ENCODE results near the gene STUB1. TPM values are rescaled to one million over a fixed set of nuclear protein-coding genes. Genes with fewer than 3 reads are reported as not detected.
A peak's percentile ranks its signal among the peaks of the same experiment; 100 is the strongest.

The STUB1 gene
- total RNA-seq, 1 donor from 2014 or later = 86.0 TPM

DNA sequence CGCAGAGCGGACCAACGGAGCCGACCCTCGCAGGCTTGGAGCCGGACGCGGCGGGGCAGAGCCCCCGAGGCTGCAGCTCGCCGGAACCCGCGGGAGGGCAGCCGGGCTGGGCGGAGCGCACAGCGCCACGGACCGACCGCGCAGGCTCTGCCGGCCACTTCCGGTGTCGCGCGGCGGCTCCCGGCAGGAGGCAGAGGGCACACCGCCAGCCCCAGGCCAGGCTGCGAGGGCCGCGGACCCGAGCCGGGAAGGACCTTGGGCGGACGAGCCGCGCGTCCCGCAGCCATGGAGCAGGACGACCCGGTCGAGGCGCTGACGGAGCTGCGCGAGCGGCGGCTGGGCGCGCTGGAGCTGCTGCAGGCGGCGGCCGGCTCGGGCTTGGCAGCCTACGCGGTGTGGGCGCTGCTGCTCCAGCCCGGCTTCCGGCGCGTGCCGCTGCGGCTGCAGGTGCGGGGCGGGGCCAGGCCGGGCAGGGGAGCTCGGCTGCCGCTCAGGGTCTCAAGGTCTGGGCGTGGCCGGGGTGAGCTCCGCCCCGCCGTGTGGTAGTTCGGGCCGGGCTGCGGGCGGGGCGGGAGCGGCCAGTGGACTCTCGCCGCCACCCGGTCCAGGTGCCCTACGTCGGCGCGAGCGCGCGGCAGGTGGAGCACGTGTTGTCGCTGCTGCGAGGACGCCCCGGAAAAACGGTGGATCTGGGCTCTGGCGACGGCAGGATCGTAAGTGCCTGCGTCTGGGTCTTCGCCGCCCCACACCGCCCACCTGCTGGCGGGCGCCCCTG, 41.0 kb downstream of the STUB1 start, which contains the start of gene ANTKMT:
Gene ANTKMT, plus strand, starts transcription at position 157 of the 775 bp plus-strand sequence. Its CDS starts 129 bp downstream, at position 286.
- H3K36me3 ChIP-seq = peaks cover 5% of the 10 kb centered on the region
- peak; percentile 89 to 93 for ATAC-seq

DNA sequence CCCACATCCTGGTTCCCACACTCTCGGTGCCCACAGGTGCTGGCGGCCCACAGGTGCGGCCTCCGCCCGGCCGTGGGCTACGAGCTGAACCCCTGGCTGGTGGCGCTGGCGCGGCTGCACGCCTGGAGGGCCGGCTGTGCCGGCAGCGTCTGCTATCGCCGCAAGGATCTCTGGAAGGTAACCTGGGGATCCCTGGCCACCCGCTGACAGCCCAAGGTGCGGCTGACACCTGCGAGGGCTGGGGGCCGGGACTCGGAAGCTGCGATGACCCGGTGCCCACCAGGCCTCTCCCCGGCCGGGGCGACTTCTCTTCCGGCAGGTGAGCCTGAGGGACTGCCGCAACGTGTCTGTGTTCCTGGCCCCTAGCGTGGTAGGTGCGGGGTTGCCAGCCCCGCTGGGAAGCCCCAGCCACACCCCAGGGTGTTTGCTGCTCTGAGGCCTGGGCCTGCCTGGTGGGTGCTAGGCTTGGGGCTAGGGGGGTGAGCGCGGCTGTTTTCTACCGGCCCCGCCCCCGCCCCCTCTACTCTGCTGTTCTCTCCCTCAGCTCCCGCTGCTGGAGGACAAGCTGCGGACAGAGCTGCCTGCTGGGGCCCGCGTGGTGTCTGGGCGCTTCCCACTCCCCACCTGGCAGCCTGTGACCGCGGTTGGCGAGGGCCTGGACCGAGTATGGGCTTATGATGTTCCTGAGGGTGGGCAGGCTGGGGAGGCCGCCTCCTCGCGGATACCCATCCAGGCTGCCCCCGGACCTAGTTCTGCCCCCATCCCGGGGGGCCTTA, 41.7 kb downstream of the STUB1 start:
- intact Hi-C loops (cut with DNase I) = no loop called here
- TF ChIP-seq, protein P1, sequence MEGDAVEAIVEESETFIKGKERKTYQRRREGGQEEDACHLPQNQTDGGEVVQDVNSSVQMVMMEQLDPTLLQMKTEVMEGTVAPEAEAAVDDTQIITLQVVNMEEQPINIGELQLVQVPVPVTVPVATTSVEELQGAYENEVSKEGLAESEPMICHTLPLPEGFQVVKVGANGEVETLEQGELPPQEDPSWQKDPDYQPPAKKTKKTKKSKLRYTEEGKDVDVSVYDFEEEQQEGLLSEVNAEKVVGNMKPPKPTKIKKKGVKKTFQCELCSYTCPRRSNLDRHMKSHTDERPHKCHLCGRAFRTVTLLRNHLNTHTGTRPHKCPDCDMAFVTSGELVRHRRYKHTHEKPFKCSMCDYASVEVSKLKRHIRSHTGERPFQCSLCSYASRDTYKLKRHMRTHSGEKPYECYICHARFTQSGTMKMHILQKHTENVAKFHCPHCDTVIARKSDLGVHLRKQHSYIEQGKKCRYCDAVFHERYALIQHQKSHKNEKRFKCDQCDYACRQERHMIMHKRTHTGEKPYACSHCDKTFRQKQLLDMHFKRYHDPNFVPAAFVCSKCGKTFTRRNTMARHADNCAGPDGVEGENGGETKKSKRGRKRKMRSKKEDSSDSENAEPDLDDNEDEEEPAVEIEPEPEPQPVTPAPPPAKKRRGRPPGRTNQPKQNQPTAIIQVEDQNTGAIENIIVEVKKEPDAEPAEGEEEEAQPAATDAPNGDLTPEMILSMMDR (IDR thresholded peaks at IDR 0.05) = no peak
- Histone ChIP-seq H3K36me3 (peaks cover 5% of the 10 kb centered on the region), H3K4me1 (peaks cover 30% of the 10 kb centered on the region), H3K27me3 (ENCODE audit: low read depth) (peaks cover 14% of the 10 kb centered on the region), H3K27ac (peak overlapping the region; percentile 89), H3K4me3 (peak overlapping the region; percentile 80), H3K9me3 (no peaks in the 10 kb centered on the region)
- ATAC-seq (no peak), DNase-seq (no peak)

More for the DNA sequence above, 41.0 kb downstream of the STUB1 start, which contains the start of gene ANTKMT:
- Histone ChIP-seq H3K27ac (peak within 1 kb of the TSS; percentile 89), H3K9me3 (no peaks in the 10 kb centered on the region), H3K4me3 (peak within 1 kb of the TSS; percentile 80), H3K4me1 (peaks cover 31% of the 10 kb centered on the region), H3K27me3 (ENCODE audit: low read depth) (peaks cover 10% of the 10 kb centered on the region)
- TF ChIP-seq, protein P1 (IDR thresholded peaks at IDR 0.05) = peak; percentile 6
- intact Hi-C loops (cut with DNase I) = no loop called here
- peak; percentile 89 for DNase-seq

DNA sequence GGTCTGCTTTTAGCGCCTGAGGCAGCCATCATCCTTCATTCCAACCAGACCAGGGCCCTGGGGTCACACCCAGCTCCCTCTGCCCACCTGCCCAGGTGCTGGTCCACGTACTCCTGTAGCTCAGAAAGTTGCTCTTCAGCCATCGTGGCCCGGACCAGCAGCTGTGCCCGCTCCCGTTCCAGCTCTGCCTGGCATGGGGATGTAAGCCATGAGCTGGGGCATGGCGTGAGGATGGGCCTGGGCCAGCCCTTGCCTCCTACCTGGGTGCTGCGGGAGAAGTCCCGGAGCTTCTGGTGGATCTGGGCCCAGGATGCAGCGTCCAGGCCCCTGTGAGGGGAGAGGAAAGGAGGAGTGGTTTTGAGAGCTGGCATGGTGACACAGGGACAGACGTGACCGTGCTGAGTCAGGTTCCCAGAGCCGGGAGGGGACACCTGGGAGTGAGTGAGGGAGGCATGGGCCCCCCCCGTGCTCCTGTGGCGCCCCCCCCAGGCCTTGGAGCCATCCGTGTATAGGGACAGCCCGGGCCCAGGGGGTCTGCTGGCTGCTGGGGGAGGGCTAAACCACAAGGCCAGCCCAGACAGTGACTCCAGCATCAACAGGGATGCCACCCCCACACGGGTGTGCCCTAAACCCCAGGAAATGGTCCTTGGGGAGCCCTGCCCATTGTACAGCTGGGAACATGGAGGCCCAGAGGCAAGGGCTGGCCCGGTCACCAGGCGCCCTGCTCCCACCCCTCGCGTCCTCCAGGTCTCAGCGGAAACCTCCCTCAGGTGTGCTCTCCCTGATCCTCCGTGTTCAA, 42.8 kb downstream of the STUB1 start:
- intact Hi-C loops (cut with DNase I) = no loop called here
- no peak overlapping the region for H3K4me3 ChIP-seq
- no peaks in the 10 kb centered on the region for H3K9me3 ChIP-seq
- peaks cover 5% of the 10 kb centered on the region for H3K36me3 ChIP-seq
- peaks cover 40% of the 10 kb centered on the region for H3K4me1 ChIP-seq
- no peak overlapping the region for H3K27ac ChIP-seq
- ATAC-seq (no peak), DNase-seq (no peak)
- TF ChIP-seq, protein P1 (IDR thresholded peaks at IDR 0.05) = no peak
- H3K27me3 ChIP-seq (ENCODE audit: low read depth) = peaks cover 24% of the 10 kb centered on the region

DNA sequence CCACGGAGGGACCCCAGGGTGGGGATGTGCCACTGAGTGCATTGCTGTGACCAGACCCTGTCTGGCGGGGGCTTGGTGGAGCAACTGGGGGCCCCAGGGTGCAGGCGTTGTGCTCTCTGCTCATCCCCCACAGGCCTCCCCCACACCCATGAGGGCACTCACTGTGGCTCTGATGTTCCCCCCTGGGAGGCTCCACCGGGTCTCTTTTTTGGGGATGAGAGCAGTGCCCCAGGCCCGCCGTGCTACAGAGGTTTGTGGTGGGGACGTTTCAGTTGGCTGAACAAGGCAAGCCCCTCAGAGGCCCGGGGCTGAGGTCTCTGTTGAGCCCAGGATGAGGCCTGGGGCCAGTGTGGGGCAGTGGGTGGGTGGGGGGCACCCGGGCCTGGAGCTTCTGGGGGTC, 43.5 kb downstream of the STUB1 start:
- Histone ChIP-seq H3K27me3 (ENCODE audit: low read depth) (peaks cover 31% of the 10 kb centered on the region), H3K4me1 (peaks cover 47% of the 10 kb centered on the region), H3K4me3 (no peak overlapping the region), H3K9me3 (no peaks in the 10 kb centered on the region), H3K27ac (no peak overlapping the region), H3K36me3 (peaks cover 5% of the 10 kb centered on the region)
- no peak for DNase-seq
- intact Hi-C loops (cut with DNase I) = no loop called here
- TF ChIP-seq, protein P1 (IDR thresholded peaks at IDR 0.05) = no peak
- ATAC-seq = no peak
